AG04449 (cell line): ENCODE measurements around the gene MYBPH.

Source experiments
- CTCF ChIA-PET: fragments of 350-600 bp; formaldehyde crosslinking; extraction: SDS; loops from one replicate; lab custom pipeline; 2021; ENCODE audit warnings: antibody characterized with exemption; lab: Yijun Ruan, JAX
- POLR2A ChIA-PET: fragments of 400-600, 350-600 bp; formaldehyde crosslinking; extraction: SDS; loops from one replicate; lab custom pipeline; 2020; ENCODE audit warnings: antibody characterized with exemption, inconsistent platforms; lab: Yijun Ruan, JAX
- DNase-seq: peaks from one replicate; pipeline ENCODE4 v3.0.0-alpha.2; 2010; ENCODE audit warnings: low read depth, low spot score
- H3K4me3 ChIP-seq: 2 replicates; pipeline ENCODE4 v1.5.1; 2011; ENCODE audit warnings: low read depth, mild to moderate bottlenecking, control low read depth, low read length
- TF ChIP-seq, protein P1 (sequence below): IDR thresholded peaks from one replicate; pipeline ENCODE4 v1.5.1; 2011; ENCODE audit warnings: mild to moderate bottlenecking, moderate library complexity, low read length, control low read depth, inconsistent platforms; ENCODE audit not compliant: insufficient read depth; ENCODE audit errors: missing control alignments

MYBPH gene

DNA sequence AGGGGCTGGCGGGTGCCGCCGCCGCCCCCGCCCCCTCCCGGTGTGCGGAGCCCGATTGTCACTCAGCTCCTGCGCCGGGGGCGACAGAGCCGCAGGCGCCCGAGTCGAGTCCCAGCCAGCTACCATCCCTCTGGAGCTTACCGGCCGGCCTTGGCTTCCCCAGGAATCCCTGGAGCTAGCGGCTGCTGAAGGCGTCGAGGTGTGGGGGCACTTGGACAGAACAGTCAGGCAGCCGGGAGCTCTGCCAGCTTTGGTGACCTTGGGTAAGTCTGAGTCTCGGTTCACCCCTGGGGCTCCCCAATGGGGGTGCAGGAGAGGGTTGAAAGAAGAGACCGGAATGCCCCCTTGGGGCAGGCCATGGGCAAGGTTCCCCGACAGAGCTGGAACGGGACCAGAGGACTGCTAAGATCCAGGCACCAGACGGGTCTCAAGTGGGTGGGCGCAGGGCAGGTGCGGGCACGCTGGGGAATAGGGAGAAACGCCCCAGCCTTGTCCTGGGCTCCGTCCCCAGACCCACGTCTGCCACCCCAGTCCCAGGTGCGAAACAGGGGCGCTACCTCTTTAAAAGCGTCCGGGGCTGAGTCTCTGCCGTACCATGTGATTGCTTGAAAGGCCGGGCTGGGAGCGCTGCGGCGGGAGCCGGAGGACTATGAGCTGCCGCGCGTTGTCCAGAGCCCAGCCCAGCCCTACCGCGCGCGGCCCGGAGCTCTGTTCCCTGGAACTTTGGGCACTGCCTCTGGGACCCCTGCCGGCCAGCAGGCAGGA, 47.8 kb downstream of the MYBPH start, which contains the start of gene ADORA1:
Gene ADORA1, plus strand, starts transcription at position 61 of the 765 bp plus-strand sequence. CDS start 1,116 bp downstream, outside the sequence.
- no peak for DNase-seq
- H3K4me3 ChIP-seq: peak within 1 kb of the TSS; percentile 57
- ChIA-PET CTCF (interaction anchor here (0.9 to 19.6 kb wide), 16 partner anchors 9 to 141 kb away, joined by 3 to 594 read pairs (median 17); partner anchors contain the start of gene CHIT1), POLR2A (interaction anchor here (0.9 to 1.2 kb wide), 3 partner anchors 10 to 83 kb away, joined by 3 to 4 read pairs (median 4); no protein-coding TSS in a partner anchor)
- TF ChIP-seq, protein P1, sequence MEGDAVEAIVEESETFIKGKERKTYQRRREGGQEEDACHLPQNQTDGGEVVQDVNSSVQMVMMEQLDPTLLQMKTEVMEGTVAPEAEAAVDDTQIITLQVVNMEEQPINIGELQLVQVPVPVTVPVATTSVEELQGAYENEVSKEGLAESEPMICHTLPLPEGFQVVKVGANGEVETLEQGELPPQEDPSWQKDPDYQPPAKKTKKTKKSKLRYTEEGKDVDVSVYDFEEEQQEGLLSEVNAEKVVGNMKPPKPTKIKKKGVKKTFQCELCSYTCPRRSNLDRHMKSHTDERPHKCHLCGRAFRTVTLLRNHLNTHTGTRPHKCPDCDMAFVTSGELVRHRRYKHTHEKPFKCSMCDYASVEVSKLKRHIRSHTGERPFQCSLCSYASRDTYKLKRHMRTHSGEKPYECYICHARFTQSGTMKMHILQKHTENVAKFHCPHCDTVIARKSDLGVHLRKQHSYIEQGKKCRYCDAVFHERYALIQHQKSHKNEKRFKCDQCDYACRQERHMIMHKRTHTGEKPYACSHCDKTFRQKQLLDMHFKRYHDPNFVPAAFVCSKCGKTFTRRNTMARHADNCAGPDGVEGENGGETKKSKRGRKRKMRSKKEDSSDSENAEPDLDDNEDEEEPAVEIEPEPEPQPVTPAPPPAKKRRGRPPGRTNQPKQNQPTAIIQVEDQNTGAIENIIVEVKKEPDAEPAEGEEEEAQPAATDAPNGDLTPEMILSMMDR: peak; percentile 14

DNA sequence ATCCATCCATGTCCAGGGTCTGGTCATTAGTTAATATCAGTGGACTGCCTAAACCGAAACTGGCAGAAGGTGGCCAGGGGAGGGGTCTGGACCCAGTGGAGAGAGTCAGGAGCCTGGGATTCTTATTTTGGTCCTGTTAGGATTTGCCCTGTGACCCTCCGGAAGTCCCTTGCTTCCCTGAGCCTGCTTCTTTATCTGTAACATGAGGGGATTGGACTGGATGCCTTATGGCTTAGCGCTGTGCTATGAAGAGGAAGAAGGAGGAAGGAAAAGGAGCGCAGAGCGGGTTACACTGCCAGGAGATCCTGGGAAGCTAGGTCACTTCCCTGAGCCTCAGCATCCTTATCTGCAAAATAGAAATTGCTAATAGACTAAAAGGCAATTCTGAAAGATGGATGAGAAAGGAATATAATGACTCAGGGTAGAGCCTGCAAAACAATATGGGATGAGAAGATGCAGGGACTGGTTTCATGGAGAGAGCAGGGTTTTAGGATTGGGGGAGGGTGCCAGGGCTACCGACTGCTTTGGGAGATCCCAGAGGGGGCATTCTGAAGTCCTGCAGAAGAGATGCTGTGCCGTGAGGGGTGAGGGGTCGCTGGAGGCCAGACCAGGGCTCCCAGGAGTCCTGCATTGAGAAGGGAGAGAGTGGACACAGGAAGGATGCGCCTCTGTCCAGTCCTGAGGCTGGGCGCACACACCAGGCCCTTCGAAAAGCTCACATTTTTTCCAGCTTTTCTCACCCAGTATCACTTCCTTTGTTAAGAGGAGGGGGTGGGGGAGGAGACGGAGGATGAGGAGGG, 48.6 kb downstream of the MYBPH start:
- POLR2A ChIA-PET: interaction anchor here (0.9 to 1.2 kb wide), 3 partner anchors 9 to 84 kb away, joined by 3 to 4 read pairs (median 4); no protein-coding TSS in a partner anchor
- TF ChIP-seq, protein P1: no peak
- CTCF ChIA-PET: interaction anchor here (0.9 to 19.6 kb wide), 30 partner anchors 10 to 142 kb away, joined by 3 to 594 read pairs (median 4); partner anchors contain the start of genes CHIT1 and MYBPH
- no peak for DNase-seq
- peak overlapping the region; percentile 57 for H3K4me3 ChIP-seq

DNA sequence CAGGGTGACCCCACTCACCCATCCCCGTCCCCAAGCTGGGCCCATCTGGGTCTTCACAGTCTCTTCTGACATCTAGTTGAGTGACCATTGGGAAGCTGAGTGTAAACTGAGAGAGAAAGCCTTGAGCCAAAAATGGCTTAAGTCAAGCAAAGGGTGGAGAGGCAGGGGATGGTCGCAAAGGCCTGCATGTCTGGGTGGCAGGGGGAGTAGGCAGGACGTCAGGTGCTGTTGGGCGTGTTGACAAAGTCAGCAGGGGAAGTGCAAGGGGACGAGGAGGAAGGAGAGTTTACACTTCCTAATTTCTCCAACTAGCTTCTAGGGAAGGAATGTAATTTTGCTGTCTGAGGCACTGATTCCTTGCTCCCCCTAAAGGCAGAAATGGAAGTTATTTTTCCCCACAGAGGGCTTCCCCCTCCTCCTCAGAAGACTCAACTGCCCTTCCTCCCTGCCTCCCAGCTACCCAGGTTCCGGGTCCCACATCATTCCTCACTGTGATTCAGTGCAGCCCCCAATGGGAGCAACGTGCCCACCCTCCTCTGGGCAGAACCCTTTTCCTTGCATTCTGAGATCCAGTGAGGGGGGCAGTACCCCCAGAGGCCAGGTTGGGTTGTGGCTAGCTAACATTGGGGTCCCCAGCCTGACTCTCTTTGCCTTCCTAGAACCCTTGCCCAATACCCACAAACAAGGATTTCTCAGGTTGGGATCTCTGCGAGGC, 49.3 kb downstream of the MYBPH start:
- TF ChIP-seq, protein P1: peak; percentile 65
- H3K4me3 ChIP-seq: no peak overlapping the region
- ChIA-PET POLR2A (no interaction called here), CTCF (interaction anchor here (0.7 to 19.6 kb wide), 29 partner anchors 8 to 143 kb away, joined by 3 to 594 read pairs (median 6); partner anchors contain the start of genes CHIT1 and MYBPH)
- DNase-seq: no peak

DNA sequence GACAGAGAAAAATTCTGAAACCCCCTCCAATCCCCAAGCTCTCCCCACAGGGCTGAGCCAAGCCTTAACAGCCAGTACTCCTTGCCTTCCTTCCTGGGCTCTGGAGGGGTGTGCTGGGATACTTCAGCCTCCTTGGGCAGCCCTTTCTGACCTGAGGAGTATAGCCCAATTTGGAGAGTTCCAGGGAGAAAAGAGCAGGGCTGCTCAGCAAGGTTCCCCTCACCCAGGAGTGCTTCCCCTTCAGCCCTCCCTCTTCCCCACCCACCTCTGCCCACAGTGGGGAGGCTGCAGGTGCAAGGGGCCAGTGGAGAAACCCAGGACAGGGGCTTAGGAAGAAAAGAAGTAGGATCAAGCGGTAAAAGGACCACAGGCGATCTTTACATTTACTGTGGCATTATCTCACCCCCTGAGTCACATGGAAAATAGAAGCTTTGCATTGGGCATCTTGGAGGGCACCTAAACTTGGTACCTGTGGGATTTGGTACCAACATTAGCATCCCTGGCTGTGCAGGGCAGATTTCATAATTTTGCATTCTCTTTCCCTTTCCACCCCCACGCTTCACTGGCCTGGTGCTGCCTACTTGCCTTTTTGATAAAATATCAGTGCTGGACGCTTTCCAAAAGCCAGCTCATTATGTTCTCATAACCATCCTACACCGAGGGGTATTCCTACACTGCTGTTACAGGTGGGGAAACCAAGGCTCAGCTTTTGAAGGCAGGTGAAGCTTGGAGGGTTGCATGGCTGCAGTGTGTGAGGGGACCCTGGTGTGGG, 50.9 kb downstream of the MYBPH start:
- ChIA-PET POLR2A (no interaction called here), CTCF (interaction anchor here (1.2 to 19.6 kb wide), 16 partner anchors 7 to 144 kb away, joined by 3 to 594 read pairs (median 9); partner anchors contain the start of genes CHIT1 and MYBPH)
- DNase-seq: no peak
- TF ChIP-seq, protein P1: no peak
- no peak overlapping the region for H3K4me3 ChIP-seq

DNA sequence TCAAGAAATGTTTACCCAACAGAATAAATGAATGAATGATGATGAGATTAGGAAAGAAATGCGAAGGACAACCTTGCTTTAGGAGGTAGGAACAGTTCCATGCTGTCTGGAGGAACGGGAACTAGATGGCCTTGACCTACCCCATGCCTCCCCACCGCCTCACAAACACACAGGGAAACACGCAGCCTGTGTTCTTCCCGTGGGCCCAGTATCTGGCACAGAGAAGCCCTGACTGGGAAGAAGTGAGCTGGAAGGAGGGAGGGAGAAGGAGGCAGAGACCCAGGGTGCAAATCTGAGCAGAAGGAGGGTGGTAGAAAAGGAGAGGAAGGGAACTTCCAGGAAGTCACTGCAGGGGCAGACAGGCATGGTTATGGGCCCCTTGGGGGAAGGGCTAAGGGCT, 51.6 kb downstream of the MYBPH start:
- CTCF ChIA-PET: interaction anchor here (1.4 to 19.6 kb wide), 11 partner anchors 7 to 145 kb away, joined by 3 to 594 read pairs (median 52); partner anchors contain the start of gene CHIT1
- POLR2A ChIA-PET: no interaction called here
- DNase-seq: no peak
- no peak overlapping the region for H3K4me3 ChIP-seq
- TF ChIP-seq, protein P1: no peak
